H1 (cell line): ENCODE data around the gene KCNE3. TPM values are rescaled to one million over a fixed set of nuclear protein-coding genes. Genes with fewer than 3 reads are reported as not detected.

Experiments
- CBX8 ChIP-seq: fragments of 300-800, 300-1000 bp; sonication (generic); IDR thresholded peaks from 2 replicates; pipeline ENCODE4 v1.7.1; 2016; ENCODE audit warnings: low read depth, low read length, borderline replicate concordance
- CHD2 ChIP-seq: IDR thresholded peaks from 2 replicates; pipeline ENCODE4 v1.6.1; 2012; ENCODE audit warnings: low read length, improper control_type of control experiment
- EGR1 ChIP-seq: IDR thresholded peaks from 2 replicates; pipeline ENCODE4 v1.6.1; 2011; ENCODE audit warnings: low read depth, low read length, borderline replicate concordance
- SP1 ChIP-seq: IDR thresholded peaks from 2 replicates; pipeline ENCODE4 v1.6.1; 2011; ENCODE audit warnings: low read depth, low read length
- SUZ12 ChIP-seq: fragments of 200-600 bp; sonication (generic); IDR thresholded peaks from 2 replicates; pipeline ENCODE4 v1.6.1; 2012; ENCODE audit warnings: mild to moderate bottlenecking, inconsistent platforms, low read length, moderate library complexity, mixed read lengths
- TAF7 ChIP-seq: optimal IDR thresholded peaks from 2 replicates; pipeline ENCODE3; 2011; ENCODE audit warnings: low read depth, mild to moderate bottlenecking, inconsistent platforms, low read length, moderate library complexity, borderline replicate concordance
- TEAD4 ChIP-seq: IDR thresholded peaks from 2 replicates; pipeline ENCODE4 v1.6.1; 2012; ENCODE audit warnings: low read depth, low read length, inconsistent platforms, mixed read lengths
- polyA plus RNA-seq, 7 experiments: library from polyadenylated mRNA; depleted of rRNA in 3 of 7; stranded (reverse) in 5 of 7; unstranded in 2 of 7; fragments of >200 nt in 5 of 7; fragments of 200-250 nt in 2 of 7; gene quantifications; 1 replicate in 5 of 7; 2 replicates in 1 of 7; 4 replicates in 1 of 7; pipeline versions ENCODE4 v1.2.1 to v1.2.3, GENCODE V29; 2011 to 2013; ENCODE audit warnings: missing spikeins in 2 of 7, mixed read lengths in 2 of 7
- total RNA-seq: library from RNA; stranded (reverse); fragmentation: NEBNext Ultra II Directional; extraction: Animal tissue kit (Norgen Biotek cat#: 25700); gene quantifications from 2 replicates; pipeline ENCODE4 v1.2.1, GENCODE V29; 2021
- TF ChIP-seq, protein P1 (sequence below): IDR thresholded peaks from 2 replicates; pipeline ENCODE4 v1.6.1; 2012; ENCODE audit warnings: low read length, inconsistent platforms

The KCNE3 gene
- total and polyA plus RNA-seq, 2 of the 8 experiments (the other 6 are each of a cell fraction or from before 2014, with no cell fraction given): 1.9 to 3.5 TPM

DNA sequence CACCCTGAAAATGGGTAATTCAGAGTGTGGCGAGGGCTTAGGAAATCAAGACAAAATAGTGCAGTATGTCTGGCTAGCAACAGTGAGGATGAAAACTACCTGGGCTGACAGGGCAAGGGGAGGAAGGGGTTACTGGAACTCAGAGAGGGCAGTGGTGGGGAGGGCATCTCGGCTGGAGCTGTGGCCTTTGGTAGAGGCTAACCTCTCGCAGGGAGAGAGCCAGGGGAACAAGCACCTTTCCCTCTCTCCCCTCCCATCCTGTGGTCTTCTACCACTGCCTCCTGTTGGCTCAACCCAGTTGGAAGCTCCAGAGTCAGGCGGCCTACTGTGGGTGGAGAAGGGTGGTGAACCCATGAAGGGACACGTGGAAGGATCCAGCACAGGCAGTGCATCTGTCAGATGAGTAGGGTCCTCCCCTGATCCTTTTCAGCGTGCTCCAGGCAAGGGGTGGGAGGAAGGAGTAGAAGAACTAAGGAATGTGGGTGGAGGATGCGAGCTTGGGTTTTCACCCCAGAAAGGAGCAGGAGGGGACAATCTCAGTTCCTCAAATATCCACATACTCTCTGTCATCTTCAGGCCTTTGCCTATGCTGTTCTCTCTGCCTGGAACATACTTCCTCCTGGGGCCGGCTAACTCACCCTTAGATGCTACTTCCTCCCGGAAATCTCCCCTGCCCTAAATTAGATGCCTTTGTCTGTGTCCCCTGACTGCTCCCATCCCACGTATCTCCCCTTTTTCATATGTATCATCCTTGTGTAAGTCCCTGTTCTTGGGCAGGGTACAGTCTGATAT, 6.2 kb upstream of the KCNE3 start (continued):
- no peak for TF ChIP-seq SP1
- no peak for TF ChIP-seq SUZ12
- TF ChIP-seq EGR1: no peak
- TF ChIP-seq TAF7: no peak
- no peak for TF ChIP-seq CHD2
- TF ChIP-seq CBX8: no peak
- TF ChIP-seq, protein P1, sequence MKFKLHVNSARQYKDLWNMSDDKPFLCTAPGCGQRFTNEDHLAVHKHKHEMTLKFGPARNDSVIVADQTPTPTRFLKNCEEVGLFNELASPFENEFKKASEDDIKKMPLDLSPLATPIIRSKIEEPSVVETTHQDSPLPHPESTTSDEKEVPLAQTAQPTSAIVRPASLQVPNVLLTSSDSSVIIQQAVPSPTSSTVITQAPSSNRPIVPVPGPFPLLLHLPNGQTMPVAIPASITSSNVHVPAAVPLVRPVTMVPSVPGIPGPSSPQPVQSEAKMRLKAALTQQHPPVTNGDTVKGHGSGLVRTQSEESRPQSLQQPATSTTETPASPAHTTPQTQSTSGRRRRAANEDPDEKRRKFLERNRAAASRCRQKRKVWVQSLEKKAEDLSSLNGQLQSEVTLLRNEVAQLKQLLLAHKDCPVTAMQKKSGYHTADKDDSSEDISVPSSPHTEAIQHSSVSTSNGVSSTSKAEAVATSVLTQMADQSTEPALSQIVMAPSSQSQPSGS: no peak
- TF ChIP-seq TEAD4: no peak
